K562 (cell line): Measurements from ENCODE around the gene GLIPR1L1. TPM values are rescaled to one million over a fixed set of nuclear protein-coding genes. Genes with fewer than 3 reads are reported as not detected.

ENCODE experiments used
- BRD9 ChIP-seq: fragments of 450-650 bp; IDR thresholded peaks from 2 replicates; pipeline ENCODE4 v1.6.1; 2018; ENCODE audit warnings: low read depth; ENCODE audit not compliant: partially characterized antibody
- CBX5 ChIP-seq: IDR thresholded peaks from 2 replicates; pipeline ENCODE4 v1.6.1; 2014; ENCODE audit warnings: low read depth, borderline replicate concordance
- CEBPG ChIP-seq, 3 experiments: fragments of 200-800 bp in 1 of 3; sonication (Bioruptor generic) in 1 of 3; sonication (generic) in 1 of 3; formaldehyde crosslinking in 1 of 3; IDR thresholded peaks in 2 of 3; conservative IDR thresholded peaks in 1 of 3; 2 replicates each; pipeline versions ENCODE4 v1.6.1 to v1.8.0; 2016 to 2022; ENCODE audit warnings: missing compliant biosample characterization in 2 of 3, missing genetic modification characterization in 2 of 3, mild to moderate bottlenecking in 1 of 3, missing genetic modification reagents in 1 of 3
- E2F8 ChIP-seq: fragments of 450-650 bp; IDR thresholded peaks from 2 replicates; pipeline ENCODE4 v1.7.1; 2018; ENCODE audit warnings: mild to moderate bottlenecking, low read depth; ENCODE audit not compliant: partially characterized antibody
- ELF2 ChIP-seq: fragments of 250-450 bp; sonication (Bioruptor Pico); IDR thresholded peaks from 2 replicates; pipeline ENCODE4 v1.5.0; 2021; ENCODE audit warnings: mild to moderate bottlenecking
- FOSL1 ChIP-seq: fragments of 200-800 bp; sonication (Bioruptor generic); conservative IDR thresholded peaks from 2 replicates; pipeline ENCODE4 v1.6.1; 2016; ENCODE audit warnings: missing genetic modification characterization, missing compliant biosample characterization
- PBX2 ChIP-seq, 2 experiments: IDR thresholded peaks in 1 of 2; conservative IDR thresholded peaks in 1 of 2; 2 replicates each; pipeline ENCODE4 v1.6.1; 2016; ENCODE audit warnings: low read depth in 2 of 2, mild to moderate bottlenecking in 1 of 2, missing compliant biosample characterization in 1 of 2, missing genetic modification characterization in 1 of 2, moderate library complexity in 1 of 2
- PHF8 ChIP-seq: fragments of 200-600 bp; sonication (generic); IDR thresholded peaks from 2 replicates; pipeline ENCODE4 v1.6.1; 2012; ENCODE audit warnings: mixed run types, mild to moderate bottlenecking, inconsistent platforms, low read length, moderate library complexity, borderline replicate concordance
- RBM22 ChIP-seq: fragments of 200-400 bp; formaldehyde crosslinking; IDR thresholded peaks from 2 replicates; pipeline ENCODE4 v1.6.1; 2018; ENCODE audit warnings: low read length, low read depth; ENCODE audit not compliant: poor library complexity, severe bottlenecking
- SREBF2 ChIP-seq: sonication (generic); formaldehyde crosslinking; IDR thresholded peaks from 2 replicates; pipeline ENCODE4 v1.4.0; 2020; ENCODE audit warnings: mild to moderate bottlenecking, missing genetic modification reagents
- TFAM ChIP-seq: fragments of 250-450 bp; sonication (Bioruptor Pico); conservative IDR thresholded peaks from 2 replicates; pipeline ENCODE4 v1.5.0; 2021; ENCODE audit warnings: mild to moderate bottlenecking, moderate library complexity
- TFAP4 ChIP-seq: sonication (generic); formaldehyde crosslinking; IDR thresholded peaks from 2 replicates; pipeline ENCODE4 v1.8.0; 2022; ENCODE audit warnings: missing genetic modification reagents, mild to moderate bottlenecking, moderate library complexity, borderline replicate concordance
- ZBTB34 ChIP-seq: fragments of 250-450 bp; sonication (Bioruptor Pico); IDR thresholded peaks from 2 replicates; pipeline ENCODE4 v1.8.0; 2021; ENCODE audit warnings: mild to moderate bottlenecking, moderate library complexity
- ZEB2 ChIP-seq: fragments of 450-650 bp; IDR thresholded peaks from 2 replicates; pipeline ENCODE4 v1.6.1; 2016
- ZNF184 ChIP-seq: sonication (generic); formaldehyde crosslinking; IDR thresholded peaks from 2 replicates; pipeline ENCODE4 v1.5.0; 2020; ENCODE audit warnings: missing genetic modification reagents
- ZNF655 ChIP-seq: fragments of 250-450 bp; sonication (Bioruptor Pico); IDR thresholded peaks from 2 replicates; pipeline ENCODE4 v1.5.0; 2021
- polyA plus RNA-seq, 8 experiments: library from polyadenylated mRNA; depleted of rRNA in 4 of 8; stranded (reverse) in 5 of 8; unstranded in 3 of 8; fragments of >200 nt; fragmentation: Nextera tagmentation in 2 of 8; fragmentation: Illumina TruSeq in 1 of 8; extraction: Ambion mirVana in 2 of 8; extraction: Trizol in 1 of 8; gene quantifications; 2 replicates each; pipeline versions ENCODE4 v1.2.1 to v1.2.3, GENCODE V29; 2011 to 2014; ENCODE audit warnings: inconsistent platforms in 1 of 8, missing spikeins in 1 of 8
- total RNA-seq, 7 experiments: library from RNA; depleted of rRNA in 6 of 7; stranded (reverse); fragments of >200 nt in 6 of 7; fragmentation: Illumina TruSeq in 2 of 7; extraction: Trizol in 2 of 7; gene quantifications; 2 replicates each; pipeline versions ENCODE4 v1.2.1 to v1.2.3, GENCODE V29; 2011 to 2021; ENCODE audit warnings: low replicate concordance in 1 of 7

The GLIPR1L1 gene
- total and polyA plus RNA-seq, 9 of the 15 experiments (the other 6 are each of a cell fraction or from before 2014, with no cell fraction given), result not detected

- TF ChIP-seq PBX2 (CRISPR knock-in tag; IDR thresholded peaks at IDR 0.05; ENCODE audit: low read depth) (no peak), PBX2 (tag; conservative IDR thresholded peaks at IDR 0.05; ENCODE audit: low read depth) (no peak), BRD9 (no peak), CEBPG (CRISPR knock-in tag; IDR thresholded peaks at IDR 0.05) (peak; percentile 82), CEBPG (tag; conservative IDR thresholded peaks at IDR 0.05 in 1 of 2, IDR thresholded peaks at IDR 0.05 in 1 of 2) (peak; percentile 84 to 95), RBM22 (peak; percentile 44), TFAP4 (CRISPR knock-in tag) (peak; percentile 82), ZBTB34 (no peak), FOSL1 (no peak), ELF2 (no peak), PHF8 (peak; percentile 35; the same call in 1 of the 2 replicates), ZNF655 (no peak), ZEB2 (no peak; the same call in 1 of the 2 replicates), ZNF184 (CRISPR knock-in tag) (no peak), E2F8 (peak; percentile 52), TFAM (CRISPR knock-in tag) (no peak), SREBF2 (CRISPR knock-in tag) (no peak), CBX5 (no peak)
Measured at GRCh38 chr12:75329918-75330826, 4.3 kb upstream of the GLIPR1L1 start, which contains the start of gene CAPS2 (continued).
